HepG2 (cell line): ENCODE data around the gene CHRNB1. TPM values are rescaled to one million over a fixed set of nuclear protein-coding genes. Genes with fewer than 3 reads are reported as not detected.

ENCODE experiments used
- HCFC1 ChIP-seq: fragments of 150-350 bp; IDR thresholded peaks from 2 replicates; pipeline ENCODE4 v1.6.1; 2014; ENCODE audit warnings: low read depth, low read length
- IKZF1 ChIP-seq: fragments of 450-650 bp; IDR thresholded peaks from 2 replicates; pipeline ENCODE4 v1.7.1; 2016
- TGIF2 ChIP-seq: IDR thresholded peaks from 2 replicates; pipeline ENCODE4 v1.6.1; 2016; ENCODE audit warnings: control low read depth, missing compliant biosample characterization
- TMF1 ChIP-seq: sonication (generic); formaldehyde crosslinking; IDR thresholded peaks from 2 replicates; pipeline ENCODE4 v1.8.1; 2022; ENCODE audit warnings: low read depth, missing genetic modification reagents
- ZNF296 ChIP-seq: sonication (generic); formaldehyde crosslinking; conservative IDR thresholded peaks from 2 replicates; pipeline ENCODE4 v1.5.0; 2020; ENCODE audit warnings: mild to moderate bottlenecking, missing genetic modification reagents
- ZNF33A ChIP-seq: sonication (generic); formaldehyde crosslinking; IDR thresholded peaks from 2 replicates; pipeline ENCODE4 v1.5.1; 2020; ENCODE audit warnings: missing genetic modification reagents, mild to moderate bottlenecking, moderate library complexity, borderline replicate concordance
- ZNF605 ChIP-seq: sonication (generic); formaldehyde crosslinking; IDR thresholded peaks from 2 replicates; pipeline ENCODE4 v1.8.0; 2022; ENCODE audit warnings: mild to moderate bottlenecking, missing genetic modification reagents
- polyA plus RNA-seq, 8 experiments: library from polyadenylated mRNA; depleted of rRNA in 3 of 8; stranded (reverse) in 7 of 8; unstranded in 1 of 8; fragments of >200 nt; fragmentation: Illumina TruSeq in 4 of 8; extraction: Trizol in 4 of 8; gene quantifications; 2 replicates each; pipeline versions ENCODE4 v1.2.1 to v1.2.3, GENCODE V29; 2011 to 2016; ENCODE audit warnings: low read depth in 4 of 8, missing spikeins in 1 of 8, mixed read lengths in 1 of 8; ENCODE audit not compliant: insufficient read depth in 1 of 8
- total RNA-seq, 5 experiments: library from RNA; depleted of rRNA; stranded (reverse); fragments of >200 nt; fragmentation: Illumina TruSeq; extraction: Trizol; gene quantifications; 2 replicates each; pipeline ENCODE4 v1.2.3, GENCODE V29; 2016; ENCODE audit warnings: low read depth in 1 of 5
- TF ChIP-seq, protein P1 (sequence below): sonication (generic); formaldehyde crosslinking; conservative IDR thresholded peaks from 2 replicates; pipeline ENCODE4 v1.5.0; 2020; ENCODE audit warnings: missing genetic modification reagents
- TF ChIP-seq, protein P2 (sequence below): sonication (generic); formaldehyde crosslinking; IDR thresholded peaks from 2 replicates; pipeline ENCODE4 v1.5.0; 2020; ENCODE audit warnings: missing genetic modification reagents
- TF ChIP-seq, protein P3 (sequence below): IDR thresholded peaks from 2 replicates; pipeline ENCODE4 v1.6.1; 2012; ENCODE audit warnings: inconsistent platforms
- TF ChIP-seq, protein P4 (sequence below): sonication (generic); formaldehyde crosslinking; IDR thresholded peaks from 2 replicates; pipeline ENCODE4 v1.5.1; 2020; ENCODE audit warnings: missing genetic modification reagents, mild to moderate bottlenecking, borderline replicate concordance
- TF ChIP-seq, protein P5 (sequence below): sonication (generic); formaldehyde crosslinking; IDR thresholded peaks from 2 replicates; pipeline ENCODE4 v1.5.1; 2020; ENCODE audit warnings: missing genetic modification reagents, mild to moderate bottlenecking, borderline replicate concordance
- TF ChIP-seq, protein P6 (sequence below): IDR thresholded peaks from 2 replicates; pipeline ENCODE4 v1.6.1; 2016; ENCODE audit warnings: low read depth, missing genetic modification reagents, missing compliant biosample characterization
- TF ChIP-seq, protein P7 (sequence below): sonication (generic); formaldehyde crosslinking; conservative IDR thresholded peaks from 2 replicates; pipeline ENCODE4 v1.4.0; 2020; ENCODE audit warnings: missing genetic modification reagents

The CHRNB1 gene
- total and polyA plus RNA-seq, 2 of the 13 experiments (the other 11 are each of a cell fraction or from before 2014, with no cell fraction given), result 5.4 to 33.7 TPM

DNA sequence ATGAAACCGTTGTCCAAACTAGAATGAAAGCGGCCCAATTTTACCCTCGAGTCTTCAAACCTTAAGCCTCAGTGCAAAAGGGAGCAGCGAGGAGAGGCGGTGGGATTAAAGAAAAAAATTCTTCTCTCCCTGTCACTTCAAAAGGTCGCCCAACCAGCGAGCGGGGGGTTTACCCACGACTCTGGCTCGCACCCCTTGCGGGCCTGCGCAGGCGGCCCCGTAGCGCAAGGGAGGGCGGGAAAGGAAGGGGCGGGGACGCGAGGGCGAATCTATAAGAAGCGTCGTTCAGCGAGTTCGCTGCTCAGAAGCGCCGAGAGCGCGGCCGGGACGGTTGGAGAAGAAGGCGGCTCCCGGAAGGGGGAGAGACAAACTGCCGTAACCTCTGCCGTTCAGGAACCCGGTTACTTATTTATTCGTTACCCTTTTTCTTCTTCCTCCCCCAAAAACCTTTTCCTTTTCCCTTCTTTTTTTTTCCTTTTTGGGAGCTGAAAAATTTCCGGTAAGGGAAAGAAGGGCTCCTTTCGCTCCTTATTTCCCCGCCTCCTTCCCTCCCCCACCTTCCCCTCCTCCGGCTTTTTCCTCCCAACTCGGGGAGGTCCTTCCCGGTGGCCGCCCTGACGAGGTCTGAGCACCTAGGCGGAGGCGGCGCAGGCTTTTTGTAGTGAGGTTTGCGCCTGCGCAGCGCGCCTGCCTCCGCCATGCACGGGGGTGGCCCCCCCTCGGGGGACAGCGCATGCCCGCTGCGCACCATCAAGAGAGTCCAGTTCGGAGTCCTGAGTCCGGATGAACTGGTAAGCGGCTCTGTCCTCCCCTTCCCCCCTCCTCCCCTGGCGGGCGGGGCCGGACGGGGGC is 39.4 kb downstream of the CHRNB1 start, which contains the start of gene POLR2A (continued):
- no peak; the same call in 1 of the 2 replicates for TF ChIP-seq HCFC1
- no peak; the same call in 1 of the 2 replicates for TF ChIP-seq TMF1 (CRISPR knock-in tag)
- no peak for TF ChIP-seq ZNF296 (CRISPR knock-in tag)
- TF ChIP-seq, protein P1, sequence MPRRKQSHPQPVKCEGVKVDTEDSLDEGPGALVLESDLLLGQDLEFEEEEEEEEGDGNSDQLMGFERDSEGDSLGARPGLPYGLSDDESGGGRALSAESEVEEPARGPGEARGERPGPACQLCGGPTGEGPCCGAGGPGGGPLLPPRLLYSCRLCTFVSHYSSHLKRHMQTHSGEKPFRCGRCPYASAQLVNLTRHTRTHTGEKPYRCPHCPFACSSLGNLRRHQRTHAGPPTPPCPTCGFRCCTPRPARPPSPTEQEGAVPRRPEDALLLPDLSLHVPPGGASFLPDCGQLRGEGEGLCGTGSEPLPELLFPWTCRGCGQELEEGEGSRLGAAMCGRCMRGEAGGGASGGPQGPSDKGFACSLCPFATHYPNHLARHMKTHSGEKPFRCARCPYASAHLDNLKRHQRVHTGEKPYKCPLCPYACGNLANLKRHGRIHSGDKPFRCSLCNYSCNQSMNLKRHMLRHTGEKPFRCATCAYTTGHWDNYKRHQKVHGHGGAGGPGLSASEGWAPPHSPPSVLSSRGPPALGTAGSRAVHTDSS, result no peak
- TF ChIP-seq, protein P2, sequence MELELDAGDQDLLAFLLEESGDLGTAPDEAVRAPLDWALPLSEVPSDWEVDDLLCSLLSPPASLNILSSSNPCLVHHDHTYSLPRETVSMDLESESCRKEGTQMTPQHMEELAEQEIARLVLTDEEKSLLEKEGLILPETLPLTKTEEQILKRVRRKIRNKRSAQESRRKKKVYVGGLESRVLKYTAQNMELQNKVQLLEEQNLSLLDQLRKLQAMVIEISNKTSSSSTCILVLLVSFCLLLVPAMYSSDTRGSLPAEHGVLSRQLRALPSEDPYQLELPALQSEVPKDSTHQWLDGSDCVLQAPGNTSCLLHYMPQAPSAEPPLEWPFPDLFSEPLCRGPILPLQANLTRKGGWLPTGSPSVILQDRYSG (CRISPR knock-in tag), result no peak; the same call in 1 of the 2 replicates
- no peak; the same call in 1 of the 2 replicates for TF ChIP-seq ZNF33A (CRISPR knock-in tag)
- TF ChIP-seq, protein P3, sequence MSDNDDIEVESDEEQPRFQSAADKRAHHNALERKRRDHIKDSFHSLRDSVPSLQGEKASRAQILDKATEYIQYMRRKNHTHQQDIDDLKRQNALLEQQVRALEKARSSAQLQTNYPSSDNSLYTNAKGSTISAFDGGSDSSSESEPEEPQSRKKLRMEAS, result peak; percentile 56
- TF ChIP-seq, protein P4, sequence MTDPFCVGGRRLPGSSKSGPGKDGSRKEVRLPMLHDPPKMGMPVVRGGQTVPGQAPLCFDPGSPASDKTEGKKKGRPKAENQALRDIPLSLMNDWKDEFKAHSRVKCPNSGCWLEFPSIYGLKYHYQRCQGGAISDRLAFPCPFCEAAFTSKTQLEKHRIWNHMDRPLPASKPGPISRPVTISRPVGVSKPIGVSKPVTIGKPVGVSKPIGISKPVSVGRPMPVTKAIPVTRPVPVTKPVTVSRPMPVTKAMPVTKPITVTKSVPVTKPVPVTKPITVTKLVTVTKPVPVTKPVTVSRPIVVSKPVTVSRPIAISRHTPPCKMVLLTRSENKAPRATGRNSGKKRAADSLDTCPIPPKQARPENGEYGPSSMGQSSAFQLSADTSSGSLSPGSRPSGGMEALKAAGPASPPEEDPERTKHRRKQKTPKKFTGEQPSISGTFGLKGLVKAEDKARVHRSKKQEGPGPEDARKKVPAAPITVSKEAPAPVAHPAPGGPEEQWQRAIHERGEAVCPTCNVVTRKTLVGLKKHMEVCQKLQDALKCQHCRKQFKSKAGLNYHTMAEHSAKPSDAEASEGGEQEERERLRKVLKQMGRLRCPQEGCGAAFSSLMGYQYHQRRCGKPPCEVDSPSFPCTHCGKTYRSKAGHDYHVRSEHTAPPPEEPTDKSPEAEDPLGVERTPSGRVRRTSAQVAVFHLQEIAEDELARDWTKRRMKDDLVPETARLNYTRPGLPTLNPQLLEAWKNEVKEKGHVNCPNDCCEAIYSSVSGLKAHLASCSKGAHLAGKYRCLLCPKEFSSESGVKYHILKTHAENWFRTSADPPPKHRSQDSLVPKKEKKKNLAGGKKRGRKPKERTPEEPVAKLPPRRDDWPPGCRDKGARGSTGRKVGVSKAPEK (CRISPR knock-in tag), result no peak
- TF ChIP-seq, protein P5, sequence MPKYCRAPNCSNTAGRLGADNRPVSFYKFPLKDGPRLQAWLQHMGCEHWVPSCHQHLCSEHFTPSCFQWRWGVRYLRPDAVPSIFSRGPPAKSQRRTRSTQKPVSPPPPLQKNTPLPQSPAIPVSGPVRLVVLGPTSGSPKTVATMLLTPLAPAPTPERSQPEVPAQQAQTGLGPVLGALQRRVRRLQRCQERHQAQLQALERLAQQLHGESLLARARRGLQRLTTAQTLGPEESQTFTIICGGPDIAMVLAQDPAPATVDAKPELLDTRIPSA (CRISPR knock-in tag), result 0 out of 2 replicates have a peak, but pooled peaks have one; percentile 42
- no peak for TF ChIP-seq IKZF1
- TF ChIP-seq, protein P6, sequence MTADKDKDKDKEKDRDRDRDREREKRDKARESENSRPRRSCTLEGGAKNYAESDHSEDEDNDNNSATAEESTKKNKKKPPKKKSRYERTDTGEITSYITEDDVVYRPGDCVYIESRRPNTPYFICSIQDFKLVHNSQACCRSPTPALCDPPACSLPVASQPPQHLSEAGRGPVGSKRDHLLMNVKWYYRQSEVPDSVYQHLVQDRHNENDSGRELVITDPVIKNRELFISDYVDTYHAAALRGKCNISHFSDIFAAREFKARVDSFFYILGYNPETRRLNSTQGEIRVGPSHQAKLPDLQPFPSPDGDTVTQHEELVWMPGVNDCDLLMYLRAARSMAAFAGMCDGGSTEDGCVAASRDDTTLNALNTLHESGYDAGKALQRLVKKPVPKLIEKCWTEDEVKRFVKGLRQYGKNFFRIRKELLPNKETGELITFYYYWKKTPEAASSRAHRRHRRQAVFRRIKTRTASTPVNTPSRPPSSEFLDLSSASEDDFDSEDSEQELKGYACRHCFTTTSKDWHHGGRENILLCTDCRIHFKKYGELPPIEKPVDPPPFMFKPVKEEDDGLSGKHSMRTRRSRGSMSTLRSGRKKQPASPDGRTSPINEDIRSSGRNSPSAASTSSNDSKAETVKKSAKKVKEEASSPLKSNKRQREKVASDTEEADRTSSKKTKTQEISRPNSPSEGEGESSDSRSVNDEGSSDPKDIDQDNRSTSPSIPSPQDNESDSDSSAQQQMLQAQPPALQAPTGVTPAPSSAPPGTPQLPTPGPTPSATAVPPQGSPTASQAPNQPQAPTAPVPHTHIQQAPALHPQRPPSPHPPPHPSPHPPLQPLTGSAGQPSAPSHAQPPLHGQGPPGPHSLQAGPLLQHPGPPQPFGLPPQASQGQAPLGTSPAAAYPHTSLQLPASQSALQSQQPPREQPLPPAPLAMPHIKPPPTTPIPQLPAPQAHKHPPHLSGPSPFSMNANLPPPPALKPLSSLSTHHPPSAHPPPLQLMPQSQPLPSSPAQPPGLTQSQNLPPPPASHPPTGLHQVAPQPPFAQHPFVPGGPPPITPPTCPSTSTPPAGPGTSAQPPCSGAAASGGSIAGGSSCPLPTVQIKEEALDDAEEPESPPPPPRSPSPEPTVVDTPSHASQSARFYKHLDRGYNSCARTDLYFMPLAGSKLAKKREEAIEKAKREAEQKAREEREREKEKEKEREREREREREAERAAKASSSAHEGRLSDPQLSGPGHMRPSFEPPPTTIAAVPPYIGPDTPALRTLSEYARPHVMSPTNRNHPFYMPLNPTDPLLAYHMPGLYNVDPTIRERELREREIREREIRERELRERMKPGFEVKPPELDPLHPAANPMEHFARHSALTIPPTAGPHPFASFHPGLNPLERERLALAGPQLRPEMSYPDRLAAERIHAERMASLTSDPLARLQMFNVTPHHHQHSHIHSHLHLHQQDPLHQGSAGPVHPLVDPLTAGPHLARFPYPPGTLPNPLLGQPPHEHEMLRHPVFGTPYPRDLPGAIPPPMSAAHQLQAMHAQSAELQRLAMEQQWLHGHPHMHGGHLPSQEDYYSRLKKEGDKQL (CRISPR knock-in tag), result peak; percentile 75
- peak; percentile 55; the same call in 1 of the 2 replicates for TF ChIP-seq TGIF2 (CRISPR knock-in tag)
- peak; percentile 84 for TF ChIP-seq ZNF605 (CRISPR knock-in tag)
- TF ChIP-seq, protein P7, sequence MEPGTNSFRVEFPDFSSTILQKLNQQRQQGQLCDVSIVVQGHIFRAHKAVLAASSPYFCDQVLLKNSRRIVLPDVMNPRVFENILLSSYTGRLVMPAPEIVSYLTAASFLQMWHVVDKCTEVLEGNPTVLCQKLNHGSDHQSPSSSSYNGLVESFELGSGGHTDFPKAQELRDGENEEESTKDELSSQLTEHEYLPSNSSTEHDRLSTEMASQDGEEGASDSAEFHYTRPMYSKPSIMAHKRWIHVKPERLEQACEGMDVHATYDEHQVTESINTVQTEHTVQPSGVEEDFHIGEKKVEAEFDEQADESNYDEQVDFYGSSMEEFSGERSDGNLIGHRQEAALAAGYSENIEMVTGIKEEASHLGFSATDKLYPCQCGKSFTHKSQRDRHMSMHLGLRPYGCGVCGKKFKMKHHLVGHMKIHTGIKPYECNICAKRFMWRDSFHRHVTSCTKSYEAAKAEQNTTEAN (CRISPR knock-in tag), result peak; percentile 74; the same call in 1 of the 2 replicates
